ENCODE measurements around the gene RERE.
A peak's percentile ranks its signal among the peaks of the same experiment; 100 is the strongest.

RERE gene

DNA sequence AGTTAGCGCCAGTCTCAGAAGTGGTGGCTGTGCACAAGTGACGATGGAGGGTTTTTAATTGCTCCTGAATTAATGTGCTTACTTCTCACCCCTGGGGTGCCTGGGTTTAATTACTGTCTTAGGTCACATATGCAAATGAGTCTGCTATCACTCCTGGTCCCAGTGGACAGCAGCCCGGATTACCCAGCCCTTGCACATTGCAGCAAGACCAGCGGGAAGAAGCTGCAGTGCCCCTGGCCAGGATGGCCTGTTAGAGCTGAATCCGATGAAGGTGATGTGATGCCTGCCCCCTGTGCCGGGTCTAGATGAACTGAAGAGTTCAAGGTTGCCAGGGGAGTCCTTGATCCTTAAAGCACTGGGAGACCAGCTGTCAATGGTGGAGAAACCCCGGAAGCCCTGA, 36.8 kb upstream of the RERE start:
- in situ Hi-C loops (cut with MboI; ENCODE audit: low pct_unique_long_range_greater_than_20kb, low sequenced_read_pairs, unreplicated experiment) = no loop called here
- no peak for DNase-seq (ENCODE audit: low spot score)
- TF ChIP-seq, protein P1, sequence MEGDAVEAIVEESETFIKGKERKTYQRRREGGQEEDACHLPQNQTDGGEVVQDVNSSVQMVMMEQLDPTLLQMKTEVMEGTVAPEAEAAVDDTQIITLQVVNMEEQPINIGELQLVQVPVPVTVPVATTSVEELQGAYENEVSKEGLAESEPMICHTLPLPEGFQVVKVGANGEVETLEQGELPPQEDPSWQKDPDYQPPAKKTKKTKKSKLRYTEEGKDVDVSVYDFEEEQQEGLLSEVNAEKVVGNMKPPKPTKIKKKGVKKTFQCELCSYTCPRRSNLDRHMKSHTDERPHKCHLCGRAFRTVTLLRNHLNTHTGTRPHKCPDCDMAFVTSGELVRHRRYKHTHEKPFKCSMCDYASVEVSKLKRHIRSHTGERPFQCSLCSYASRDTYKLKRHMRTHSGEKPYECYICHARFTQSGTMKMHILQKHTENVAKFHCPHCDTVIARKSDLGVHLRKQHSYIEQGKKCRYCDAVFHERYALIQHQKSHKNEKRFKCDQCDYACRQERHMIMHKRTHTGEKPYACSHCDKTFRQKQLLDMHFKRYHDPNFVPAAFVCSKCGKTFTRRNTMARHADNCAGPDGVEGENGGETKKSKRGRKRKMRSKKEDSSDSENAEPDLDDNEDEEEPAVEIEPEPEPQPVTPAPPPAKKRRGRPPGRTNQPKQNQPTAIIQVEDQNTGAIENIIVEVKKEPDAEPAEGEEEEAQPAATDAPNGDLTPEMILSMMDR (IDR thresholded peaks at IDR 0.05; ENCODE audit: extremely low read depth, insufficient read depth, missing control alignments) = no peak

DNA sequence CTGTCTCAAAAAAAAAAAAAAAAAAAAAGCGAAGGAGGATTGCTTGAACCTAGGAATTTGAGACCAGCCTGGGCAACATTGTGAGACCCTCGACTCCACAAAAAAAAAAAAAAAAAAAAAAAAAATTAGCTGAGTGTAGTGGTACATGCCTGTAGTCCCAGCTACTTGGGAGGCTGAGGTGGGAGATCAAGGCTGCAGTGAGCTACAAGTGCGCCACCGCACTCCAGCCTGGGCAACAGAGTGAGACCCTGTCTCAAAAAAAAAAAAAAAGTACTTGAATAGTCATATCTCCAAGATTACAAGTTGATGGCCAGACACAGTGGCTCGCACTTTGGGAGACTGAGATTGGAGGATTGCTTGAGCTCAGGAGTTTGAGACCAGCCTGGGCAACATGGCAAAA, 33.6 kb upstream of the RERE start:
- no peak for DNase-seq (ENCODE audit: low spot score)
- in situ Hi-C loops (cut with MboI; ENCODE audit: low pct_unique_long_range_greater_than_20kb, low sequenced_read_pairs, unreplicated experiment) = no loop called here
- TF ChIP-seq, protein P1 (IDR thresholded peaks at IDR 0.05; ENCODE audit: extremely low read depth, insufficient read depth, missing control alignments) = no peak

DNA sequence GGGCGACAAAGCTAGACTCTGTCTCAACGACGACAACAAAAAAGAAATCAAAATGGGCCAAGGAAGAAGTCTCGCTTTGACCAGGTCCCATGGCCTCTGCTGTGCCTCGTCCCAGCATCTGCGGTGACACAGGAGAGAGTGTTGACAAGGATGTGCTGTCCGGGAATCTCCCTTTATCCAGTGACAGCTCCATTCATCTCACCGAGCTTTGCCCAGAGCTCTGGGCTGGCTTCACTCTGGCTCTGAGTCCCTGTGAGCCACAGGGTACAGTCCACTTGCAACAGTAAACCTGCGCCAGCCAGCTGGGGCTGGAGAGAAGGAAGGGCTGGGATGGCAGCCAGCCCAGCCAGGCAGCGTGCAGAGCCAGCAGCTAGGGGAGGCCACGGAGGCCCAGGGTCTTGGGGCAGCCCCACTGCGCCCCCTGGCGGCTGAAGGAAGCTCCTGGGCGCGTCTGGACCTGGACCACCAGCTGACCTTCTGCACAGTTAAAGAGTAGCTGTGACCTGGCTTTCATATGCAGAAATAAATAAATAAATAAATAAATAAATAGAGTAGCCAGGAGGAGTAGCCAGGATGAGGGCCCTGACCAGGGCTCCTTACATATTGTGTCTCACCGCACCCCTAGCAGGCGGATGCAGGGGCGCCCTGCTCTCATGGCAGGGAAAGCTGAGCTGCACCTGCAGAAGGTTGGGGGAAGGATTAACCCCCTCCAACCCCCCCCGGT, 31.4 kb upstream of the RERE start:
- in situ Hi-C loops (cut with MboI; ENCODE audit: low pct_unique_long_range_greater_than_20kb, low sequenced_read_pairs, unreplicated experiment) = no loop called here
- TF ChIP-seq, protein P1 (IDR thresholded peaks at IDR 0.05; ENCODE audit: extremely low read depth, insufficient read depth, missing control alignments) = peak; percentile 94
- DNase-seq (ENCODE audit: low spot score) = peak; percentile 88

DNA sequence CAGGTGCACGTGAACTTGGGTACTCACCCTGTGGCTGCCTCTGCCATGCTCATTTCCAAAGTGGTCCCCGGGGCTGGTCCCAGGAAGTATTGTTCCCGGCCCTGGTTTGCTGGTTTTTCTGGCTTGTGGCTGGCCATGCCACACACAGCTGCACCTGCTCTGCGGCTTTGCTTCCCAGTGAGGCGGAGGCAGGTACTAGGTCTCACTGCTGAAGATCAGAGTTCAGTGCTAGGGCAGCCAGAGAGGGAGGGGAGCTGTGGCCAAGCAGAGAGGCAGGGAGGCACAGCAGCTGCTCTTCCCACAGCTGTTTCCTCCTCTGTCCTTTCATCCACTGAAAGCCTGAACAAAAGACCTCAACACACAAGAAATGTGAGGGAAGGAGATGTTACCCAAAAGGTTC, 30.6 kb upstream of the RERE start:
- no peak for DNase-seq (ENCODE audit: low spot score)
- TF ChIP-seq, protein P1 (IDR thresholded peaks at IDR 0.05; ENCODE audit: extremely low read depth, insufficient read depth, missing control alignments) = no peak
- in situ Hi-C loops (cut with MboI; ENCODE audit: low pct_unique_long_range_greater_than_20kb, low sequenced_read_pairs, unreplicated experiment) = no loop called here

DNA sequence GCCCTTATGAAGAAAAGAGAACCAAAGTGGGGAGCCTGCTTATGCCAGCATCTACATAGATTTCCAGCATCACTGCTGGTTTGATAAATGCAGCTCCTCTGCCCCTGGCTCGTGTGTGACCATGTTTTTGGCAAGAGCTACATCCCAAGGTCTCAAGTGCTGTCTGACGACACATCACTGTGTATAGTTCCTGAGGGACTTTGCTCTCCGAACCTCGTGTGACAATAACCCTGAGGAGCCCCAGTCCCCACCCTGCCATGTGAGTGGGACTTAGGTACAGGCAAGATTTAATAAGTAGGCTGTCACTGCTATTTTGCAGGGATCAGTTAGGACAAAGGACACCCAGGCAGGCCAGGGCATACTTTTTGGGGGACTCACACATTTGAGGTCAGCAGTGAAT, 28.8 kb upstream of the RERE start:
- TF ChIP-seq, protein P1 (IDR thresholded peaks at IDR 0.05; ENCODE audit: extremely low read depth, insufficient read depth, missing control alignments) = no peak
- DNase-seq (ENCODE audit: low spot score) = no peak
- in situ Hi-C loops (cut with MboI; ENCODE audit: low pct_unique_long_range_greater_than_20kb, low sequenced_read_pairs, unreplicated experiment) = no loop called here

DNA sequence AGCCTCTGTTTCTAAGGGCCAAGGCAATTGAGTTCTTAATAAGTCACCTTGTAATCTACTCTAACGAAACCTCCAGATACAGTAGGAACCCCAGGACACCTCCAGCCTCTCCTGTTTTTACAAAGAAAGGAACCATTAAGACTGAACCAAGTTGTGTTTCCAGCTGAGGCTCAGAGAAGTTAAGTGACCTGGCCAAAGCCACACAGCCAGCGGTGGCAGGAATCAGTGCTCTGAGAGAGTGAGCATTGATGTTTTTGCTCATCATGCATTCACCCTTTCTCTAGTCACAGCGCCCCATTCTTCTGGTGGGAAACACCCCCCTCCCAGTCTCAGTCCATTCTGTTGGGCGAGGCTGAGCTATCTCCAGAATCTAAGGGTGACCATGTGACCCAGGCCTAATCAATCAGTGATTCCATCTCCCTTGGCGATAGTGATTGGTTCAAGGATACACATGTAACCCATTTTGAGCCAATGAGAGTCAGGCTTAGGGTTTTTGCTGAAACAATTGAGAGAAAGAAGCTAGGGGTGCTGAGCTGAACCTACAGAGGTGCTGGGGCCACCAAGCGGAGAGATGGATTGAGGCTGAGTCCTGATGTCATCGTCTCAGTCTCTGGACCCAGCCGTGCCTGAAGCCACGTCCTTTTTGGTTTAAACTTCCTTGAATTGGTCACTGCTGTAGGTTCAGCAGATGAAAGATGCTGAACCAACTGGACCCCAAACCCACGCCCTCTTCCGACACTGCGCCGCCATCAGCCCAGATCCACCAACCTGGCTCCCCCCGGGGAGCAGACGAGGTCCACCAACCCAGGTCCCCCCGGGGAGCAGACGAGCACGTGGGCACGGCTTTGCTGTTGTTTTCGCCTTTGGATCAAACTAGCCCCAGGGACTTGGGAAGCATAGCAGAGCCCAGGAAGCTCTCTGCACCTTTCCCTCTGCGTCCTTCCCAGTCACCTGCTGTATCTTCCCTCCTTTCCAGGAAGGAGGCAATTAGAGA, 28.0 kb upstream of the RERE start:
- in situ Hi-C loops (cut with MboI; ENCODE audit: low pct_unique_long_range_greater_than_20kb, low sequenced_read_pairs, unreplicated experiment) = no loop called here
- no peak for DNase-seq (ENCODE audit: low spot score)
- TF ChIP-seq, protein P1 (IDR thresholded peaks at IDR 0.05; ENCODE audit: extremely low read depth, insufficient read depth, missing control alignments) = no peak

Measured in GM13977 (cell line).